OCI-LY3 (cell line): Measurements from ENCODE around the gene SMAD3.

Experiments
- EZH2phosphoT487 ChIP-seq: fragments of 200-600 bp; shearing (Covaris generic); IDR thresholded peaks from 2 replicates; pipeline ENCODE4 v1.6.1; 2018; ENCODE audit warnings: antibody characterized with exemption, mixed run types, low read depth
- TF ChIP-seq, protein P1 (sequence below): fragments of 200-600, 300-600 bp; sonication (generic); IDR thresholded peaks from 2 replicates; pipeline ENCODE4 v1.5.1; 2014; ENCODE audit warnings: antibody characterized with exemption, low read length, low read depth

DNA sequence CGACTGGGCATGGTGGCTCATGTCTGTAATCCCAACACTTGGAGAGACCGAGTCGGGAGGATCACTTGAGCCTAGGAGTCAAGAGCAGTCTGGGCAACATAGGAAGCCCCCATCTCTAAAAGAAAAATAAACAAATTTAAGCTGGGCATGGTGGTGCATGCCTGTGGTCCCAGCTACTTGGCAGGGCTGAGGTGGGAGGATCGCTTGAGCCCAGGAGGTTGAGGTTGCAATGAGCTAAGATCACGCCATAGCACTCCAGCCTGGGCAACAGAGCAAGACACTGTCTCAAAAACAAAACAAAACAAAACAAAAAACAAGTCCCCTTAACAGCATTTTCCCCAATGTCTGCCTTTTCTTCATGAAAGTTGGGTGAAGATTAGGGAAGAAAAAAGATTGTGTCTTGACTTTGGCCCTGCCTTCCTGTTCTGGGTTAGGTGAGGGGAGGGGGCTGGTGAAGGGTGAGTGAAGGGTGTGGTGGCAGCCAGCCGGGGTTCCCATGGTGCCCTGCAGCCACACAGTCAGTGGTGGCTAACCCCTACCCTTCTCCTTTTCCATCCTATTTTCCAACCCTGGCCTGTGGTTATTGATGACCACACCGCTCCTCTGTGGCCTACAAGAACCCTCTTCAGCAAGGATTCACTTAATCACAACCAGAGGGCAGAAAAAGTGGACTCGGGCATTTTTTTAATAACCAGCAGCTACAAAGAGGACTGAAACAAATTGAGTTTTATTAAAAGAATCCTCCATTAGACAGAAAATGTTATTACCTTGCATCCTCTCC, 28.4 kb upstream of the SMAD3 start:
- TF ChIP-seq, protein P1, sequence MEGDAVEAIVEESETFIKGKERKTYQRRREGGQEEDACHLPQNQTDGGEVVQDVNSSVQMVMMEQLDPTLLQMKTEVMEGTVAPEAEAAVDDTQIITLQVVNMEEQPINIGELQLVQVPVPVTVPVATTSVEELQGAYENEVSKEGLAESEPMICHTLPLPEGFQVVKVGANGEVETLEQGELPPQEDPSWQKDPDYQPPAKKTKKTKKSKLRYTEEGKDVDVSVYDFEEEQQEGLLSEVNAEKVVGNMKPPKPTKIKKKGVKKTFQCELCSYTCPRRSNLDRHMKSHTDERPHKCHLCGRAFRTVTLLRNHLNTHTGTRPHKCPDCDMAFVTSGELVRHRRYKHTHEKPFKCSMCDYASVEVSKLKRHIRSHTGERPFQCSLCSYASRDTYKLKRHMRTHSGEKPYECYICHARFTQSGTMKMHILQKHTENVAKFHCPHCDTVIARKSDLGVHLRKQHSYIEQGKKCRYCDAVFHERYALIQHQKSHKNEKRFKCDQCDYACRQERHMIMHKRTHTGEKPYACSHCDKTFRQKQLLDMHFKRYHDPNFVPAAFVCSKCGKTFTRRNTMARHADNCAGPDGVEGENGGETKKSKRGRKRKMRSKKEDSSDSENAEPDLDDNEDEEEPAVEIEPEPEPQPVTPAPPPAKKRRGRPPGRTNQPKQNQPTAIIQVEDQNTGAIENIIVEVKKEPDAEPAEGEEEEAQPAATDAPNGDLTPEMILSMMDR, result no peak
- no peak for TF ChIP-seq EZH2phosphoT487
